NCI-H1930 (cell line): ENCODE measurements around the gene PTPRM.

Experiments
- DNase-seq, 2 experiments: peaks; one replicate each; lab custom pipeline; 2025; lab: John Stamatoyannopoulos, UW

Gene PTPRM

DNA sequence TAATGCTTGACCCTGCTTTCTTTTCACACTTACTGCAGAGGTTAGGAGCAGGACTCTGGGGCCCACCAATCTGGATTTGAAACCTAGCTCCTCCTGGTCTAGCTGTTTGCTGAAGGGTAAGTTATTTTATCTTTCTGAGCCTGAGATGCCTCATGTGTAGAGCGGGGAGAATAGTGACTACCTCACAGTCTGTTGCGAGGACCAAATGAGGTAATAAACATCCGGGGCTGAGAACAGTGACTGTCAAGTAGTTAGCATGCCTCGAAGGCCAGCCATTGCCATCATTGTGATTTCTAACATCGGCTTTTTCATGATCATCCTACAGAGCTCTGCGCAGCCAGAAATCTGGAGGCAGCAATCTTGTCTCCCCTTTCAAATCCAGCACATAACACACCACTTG is 32.9 kb downstream of the PTPRM start:
- no peak for DNase-seq

DNA sequence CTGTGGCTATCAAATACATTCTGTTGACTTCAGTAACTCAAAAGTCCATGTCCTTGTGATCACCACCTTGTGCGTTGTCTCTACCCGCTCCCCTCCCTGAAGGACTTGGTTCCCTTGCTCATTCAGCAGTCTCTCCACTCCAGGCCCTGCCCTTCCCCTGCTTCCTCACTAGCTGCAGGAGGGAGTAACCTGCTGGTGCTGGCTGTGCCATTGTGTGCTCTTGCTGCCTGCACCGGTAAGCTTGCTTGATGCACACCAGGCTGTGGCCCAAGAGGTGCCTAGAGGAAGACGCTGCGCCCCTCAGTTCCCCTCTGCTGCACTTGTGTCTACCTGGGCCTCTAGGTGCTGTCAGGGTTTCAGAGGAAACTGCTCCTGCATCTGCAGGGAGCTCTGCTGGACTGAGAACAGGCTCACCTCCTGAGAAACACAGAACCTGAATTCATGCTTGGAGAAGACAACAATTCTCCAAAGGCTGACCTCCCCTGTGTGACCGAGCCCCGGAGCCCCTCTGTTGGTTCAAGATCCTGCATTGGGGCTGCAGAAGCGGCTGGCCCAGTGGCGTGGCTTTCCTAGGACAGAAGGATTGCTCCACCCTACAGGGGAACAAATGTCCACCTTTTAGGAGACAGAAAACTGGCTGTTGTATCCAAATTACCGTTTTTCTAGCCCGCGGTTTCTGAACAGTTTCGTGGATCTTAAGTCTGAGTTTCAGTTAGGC is 33.6 kb downstream of the PTPRM start:
- DNase-seq: no peak

DNA sequence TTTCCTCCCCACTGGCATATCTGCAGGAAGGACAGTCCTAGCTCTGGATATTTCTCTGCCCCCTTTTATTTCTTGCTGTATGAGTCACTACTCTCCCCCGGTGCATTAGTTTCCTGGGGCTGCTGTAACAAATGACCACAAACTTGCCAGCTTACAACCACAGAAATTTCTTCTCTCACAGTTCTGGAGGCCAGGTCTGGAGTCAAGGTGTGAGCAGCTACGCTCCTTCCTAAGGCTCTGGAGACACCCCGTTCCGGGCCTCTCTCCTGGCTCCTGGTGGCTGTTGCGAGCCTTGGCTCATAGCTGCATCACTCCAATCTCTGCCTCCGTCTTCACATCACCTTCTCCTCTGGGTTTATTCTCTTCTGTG is 34.1 kb downstream of the PTPRM start:
- DNase-seq: no peak

DNA sequence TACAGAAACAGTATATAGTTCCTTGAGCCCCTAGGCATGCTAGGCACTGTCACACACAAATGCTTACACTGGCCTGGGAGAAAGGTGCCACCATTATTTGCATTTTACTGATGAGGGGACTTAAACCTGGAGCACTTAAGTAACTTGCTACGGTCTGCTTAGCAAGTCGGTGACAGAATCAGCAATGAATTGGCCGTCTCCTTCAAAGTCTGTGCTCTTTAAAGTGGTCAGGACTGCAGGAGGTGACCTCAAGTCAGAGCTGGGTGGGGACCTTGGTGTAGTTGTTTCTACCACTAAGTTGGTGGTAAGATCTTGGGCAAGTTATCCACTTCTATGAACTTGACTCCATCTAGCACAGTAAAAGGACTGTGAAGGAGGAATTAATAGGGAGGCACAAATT is 34.8 kb downstream of the PTPRM start:
- no peak for DNase-seq

DNA sequence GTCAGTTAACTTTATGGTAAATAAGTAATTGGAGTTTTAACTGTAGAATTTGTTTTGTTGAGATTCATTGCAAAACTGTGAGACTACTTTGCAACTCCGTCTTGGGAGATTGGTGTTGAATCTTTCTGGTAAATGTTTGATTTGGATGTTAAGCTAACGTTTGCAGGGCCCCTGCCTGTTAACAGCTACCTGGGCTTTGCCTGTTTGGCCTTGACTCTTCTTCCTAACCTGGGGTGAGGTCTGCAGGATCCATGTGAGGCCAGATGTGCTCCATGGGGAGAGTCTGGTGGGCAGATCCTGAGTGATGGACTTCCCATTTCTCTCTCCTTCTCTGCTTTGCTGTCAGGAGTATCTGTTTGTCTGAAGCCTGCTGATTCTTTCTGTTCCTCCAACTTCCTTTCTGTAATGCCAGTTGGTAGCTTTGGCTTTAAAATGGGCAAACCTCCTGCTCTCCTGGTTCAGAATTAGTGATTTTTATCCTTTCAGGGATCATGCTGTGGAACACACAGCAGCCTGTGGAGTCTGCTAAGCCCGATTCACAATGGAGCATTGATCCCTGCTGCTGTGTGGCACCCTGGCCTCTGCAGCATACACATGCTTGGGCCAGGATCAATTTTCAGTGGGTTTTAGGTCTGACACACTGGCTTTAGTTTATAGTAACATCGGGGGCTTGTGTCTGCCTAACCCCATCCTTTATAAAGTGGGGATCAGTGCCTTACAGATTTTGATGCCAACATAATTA is 36.3 kb downstream of the PTPRM start:
- no peak for DNase-seq

DNA sequence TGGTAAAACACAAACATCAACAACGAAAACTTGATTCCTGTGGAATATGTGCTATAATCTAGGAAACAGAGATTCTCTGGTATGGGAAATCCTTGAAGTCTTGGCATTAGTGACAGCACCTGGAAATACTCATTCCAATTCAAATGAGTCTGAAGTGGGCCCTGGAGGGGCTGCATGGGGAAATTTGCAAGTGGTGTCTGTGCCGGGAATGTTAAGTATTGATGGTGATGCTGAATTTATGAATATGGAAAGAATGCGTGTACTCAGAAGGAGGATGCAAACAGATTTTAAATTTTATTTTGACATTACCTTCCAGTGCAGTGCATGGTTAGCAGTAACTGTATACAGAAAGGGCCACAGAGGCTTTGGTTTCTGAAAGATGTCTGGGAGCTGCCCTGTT is 37.2 kb downstream of the PTPRM start:
- DNase-seq: no peak

DNA sequence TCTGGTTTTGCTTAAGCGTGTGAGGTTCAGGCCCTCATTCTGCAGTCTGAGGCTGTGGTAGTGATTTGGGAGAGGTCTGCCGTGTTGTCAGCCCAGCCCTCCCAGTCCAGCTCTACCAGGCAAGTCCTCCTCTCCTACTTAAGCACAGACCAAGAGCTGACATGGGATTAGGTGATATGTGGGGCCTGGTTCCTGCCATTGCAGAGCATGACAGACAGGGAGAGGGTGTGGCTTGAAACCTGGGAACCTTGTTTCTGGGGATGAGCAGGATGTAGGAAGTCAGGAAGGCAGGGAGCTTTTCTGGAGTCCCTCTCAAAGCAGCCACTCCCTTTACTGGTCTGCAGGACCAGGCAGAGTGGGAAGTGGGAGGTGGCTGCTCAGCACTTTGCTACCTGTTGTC is 38.6 kb downstream of the PTPRM start:
- DNase-seq: no peak

DNA sequence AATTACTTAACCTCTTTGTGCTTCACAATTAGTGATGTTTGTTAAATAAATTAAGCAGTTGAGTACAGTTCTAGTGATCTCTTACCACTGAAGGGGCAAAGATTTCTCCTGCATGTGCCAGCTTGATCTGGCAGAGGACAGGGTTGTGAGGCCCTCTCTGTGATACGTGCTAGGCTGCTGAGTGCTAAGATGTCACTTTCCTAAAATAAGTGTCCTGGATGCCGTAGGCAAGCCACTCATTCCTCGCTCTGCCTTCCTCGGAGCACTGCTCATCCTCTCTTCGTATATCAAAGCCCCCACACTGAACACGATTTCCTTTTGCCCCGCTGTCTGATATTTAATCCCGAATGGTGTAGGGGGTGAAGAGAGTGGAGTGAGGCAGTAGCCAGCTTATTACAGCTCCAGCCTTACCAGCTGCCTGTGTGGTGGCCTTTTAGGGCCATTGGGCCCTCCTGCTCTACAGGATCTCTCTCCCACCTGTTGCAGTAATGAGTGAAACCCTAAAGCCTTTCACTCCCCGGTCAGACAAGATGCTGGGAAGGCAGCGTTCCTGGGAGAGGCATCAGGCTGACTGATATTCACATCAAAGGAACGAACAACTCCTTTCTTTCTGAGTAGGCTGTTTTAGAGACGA is 40.5 kb downstream of the PTPRM start:
- DNase-seq: no peak

DNA sequence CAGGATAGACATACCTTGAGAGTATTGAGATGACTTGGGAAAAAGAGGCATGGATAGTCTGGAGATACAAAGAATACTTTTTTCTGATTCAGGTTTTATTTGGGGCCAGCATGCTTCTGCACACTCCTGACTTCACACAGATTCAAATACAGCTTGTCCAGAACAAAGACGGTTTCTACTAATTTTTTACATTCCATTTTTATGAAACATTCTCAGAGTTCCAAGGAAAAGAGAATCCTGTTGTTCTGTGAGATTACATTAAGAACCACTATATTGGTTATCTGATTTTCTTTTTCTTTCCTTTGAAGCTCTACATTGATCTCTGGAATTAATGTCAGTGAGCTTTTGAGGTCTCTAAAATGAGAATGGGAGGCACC is 41.0 kb downstream of the PTPRM start:
- no peak for DNase-seq

DNA sequence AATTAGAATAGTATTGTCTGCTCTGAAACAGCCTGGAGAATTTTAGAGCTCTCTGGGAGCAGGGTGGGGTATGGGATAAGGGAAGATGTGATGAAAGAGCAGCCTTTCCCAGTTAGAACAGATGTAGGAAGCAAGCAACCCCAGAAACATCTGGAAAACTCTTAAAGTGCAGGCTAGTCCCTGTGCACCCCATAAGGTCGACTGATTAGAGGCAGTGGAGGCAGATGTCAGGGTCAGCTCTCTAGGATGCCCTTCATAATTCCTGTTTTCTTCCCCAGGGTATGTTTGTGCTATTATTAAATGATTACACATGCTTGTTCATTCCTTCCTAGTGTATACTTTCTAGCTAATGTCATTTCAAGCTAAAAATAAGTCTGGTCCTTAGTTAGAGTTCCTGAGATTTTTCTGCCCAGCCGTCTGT is 41.7 kb downstream of the PTPRM start:
- no peak for DNase-seq

DNA sequence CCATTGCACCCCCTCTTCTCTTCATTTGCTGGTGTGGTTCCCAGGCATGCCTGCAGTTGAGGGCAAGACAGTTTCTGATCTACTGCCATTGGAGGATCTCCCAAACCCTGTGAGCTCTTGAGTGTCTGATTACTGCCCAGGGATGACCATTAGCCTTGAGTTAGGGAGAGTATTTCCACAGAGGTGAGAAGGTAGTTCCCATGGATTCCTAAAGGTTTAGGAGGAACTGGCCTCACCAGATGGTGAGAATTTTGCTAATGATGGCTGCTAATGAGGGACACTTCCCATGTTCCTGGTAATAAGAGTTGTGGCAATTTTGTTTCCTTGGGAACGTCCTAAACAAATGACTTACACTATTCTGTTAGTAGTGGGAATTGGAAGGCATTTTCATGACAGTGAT is 42.5 kb downstream of the PTPRM start:
- no peak for DNase-seq

DNA sequence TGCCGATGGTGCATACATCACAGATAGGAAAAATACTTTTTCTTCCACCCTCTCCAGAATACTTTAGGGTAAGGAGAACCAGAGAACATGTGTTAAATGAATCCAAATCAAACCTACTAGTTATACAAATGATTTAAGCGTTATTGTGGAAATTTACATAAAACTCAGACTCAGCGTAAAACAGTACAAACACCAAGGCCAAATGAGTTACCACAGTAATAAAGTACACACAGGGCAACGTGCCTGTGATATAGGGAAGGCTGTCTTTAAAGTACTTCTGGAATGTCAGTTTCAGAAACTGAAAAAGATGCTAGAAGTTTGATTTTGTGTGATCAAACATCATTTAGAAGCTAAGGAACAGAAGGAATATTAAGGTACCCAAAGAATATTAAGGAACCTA is 46.9 kb downstream of the PTPRM start:
- no peak for DNase-seq

DNA sequence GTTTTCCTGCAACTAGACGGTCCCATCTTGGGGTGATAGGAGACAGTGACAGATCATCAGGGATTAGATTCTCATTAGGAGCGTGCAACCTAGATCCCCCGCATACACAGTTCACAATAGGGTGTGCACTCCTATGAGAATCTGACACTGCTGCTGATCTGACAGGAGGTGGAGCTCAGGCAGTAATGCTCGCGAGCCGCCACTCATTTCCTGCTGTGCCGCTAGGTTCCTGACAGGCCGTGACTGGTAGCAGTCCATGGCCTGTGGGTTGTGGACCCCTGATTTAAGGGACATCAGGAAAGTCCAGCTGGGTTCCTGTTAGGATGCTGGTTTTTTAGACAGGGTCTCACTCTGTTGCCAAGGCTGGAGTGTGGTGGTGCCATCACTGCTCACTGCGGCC is 48.7 kb downstream of the PTPRM start:
- DNase-seq: no peak

DNA sequence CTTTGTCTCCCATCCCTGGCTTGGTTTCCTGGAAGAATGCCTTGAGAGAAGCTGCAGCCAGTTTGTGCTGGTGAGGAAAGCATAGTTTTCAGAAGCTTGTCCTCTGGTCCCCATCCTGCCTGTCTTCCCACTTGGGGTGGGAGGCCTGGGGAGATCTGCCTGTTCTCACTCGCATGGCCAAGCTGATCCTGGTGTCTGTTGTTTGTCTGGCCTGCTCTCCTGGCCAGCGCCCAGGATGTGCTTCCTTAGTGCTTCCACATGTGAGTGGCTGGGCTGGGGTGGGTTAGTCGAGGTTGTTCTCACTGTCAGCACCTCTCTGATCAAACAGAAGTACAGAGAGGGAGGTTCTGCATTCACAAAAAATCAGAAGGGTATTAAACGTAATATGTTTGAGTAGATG is 49.5 kb downstream of the PTPRM start:
- DNase-seq: no peak

DNA sequence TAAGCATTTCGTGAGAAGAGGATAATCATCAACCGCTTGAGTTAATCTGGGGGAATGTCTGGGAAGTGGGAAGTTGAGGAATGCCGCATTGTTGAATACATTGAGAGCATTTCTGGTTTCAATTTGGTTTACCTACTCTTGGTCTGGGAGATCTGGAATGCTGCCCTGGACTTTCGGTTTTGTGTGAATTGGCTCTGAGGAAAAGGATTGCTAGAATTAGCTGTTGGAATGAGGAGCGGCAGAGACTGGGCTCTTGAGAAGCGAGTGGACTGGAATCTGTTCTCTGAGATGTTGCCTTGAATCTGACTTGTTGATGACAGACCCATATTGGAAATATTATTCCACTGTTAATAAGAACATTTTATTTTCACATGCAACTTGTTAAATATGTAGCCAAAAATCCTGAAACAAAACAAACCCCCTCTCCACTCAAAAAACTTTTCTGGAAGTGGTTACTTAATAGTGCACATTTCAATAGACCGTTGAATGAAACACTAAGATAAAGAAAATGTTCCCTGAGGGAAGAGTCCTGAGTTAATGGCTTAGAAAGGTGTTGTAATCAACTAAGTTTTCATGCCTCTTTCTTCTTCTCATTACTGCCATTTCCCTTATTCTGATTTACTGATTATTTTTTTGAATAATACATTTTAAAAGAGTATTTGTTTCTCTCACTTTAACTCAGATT is 50.8 kb downstream of the PTPRM start:
- no peak for DNase-seq

DNA sequence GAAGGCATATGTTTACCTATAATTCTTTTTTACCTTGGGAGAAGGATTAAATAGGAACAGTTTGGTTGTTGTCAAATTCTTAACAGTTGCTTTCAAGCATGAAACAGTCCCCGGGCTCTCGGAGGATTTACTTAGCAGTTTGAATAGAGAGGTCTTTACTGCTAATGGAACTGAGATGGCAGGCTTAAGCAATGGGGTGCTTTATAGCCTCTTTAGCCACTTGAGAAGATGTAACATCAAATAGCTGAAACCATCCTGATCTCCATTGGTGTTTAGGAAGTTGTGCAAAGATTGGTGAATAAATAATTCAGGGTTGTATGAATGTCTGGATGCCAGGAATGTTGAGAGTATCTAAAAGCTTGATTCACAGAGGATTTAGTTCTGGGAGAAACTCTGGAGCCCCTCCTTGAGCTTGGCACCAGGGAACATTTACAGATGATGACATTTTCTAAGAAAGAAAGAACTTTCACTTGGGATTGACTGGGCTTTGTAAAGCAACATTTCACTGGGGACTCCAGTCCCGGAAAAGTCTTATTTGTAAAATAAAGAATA is 51.9 kb downstream of the PTPRM start:
- no peak for DNase-seq

DNA sequence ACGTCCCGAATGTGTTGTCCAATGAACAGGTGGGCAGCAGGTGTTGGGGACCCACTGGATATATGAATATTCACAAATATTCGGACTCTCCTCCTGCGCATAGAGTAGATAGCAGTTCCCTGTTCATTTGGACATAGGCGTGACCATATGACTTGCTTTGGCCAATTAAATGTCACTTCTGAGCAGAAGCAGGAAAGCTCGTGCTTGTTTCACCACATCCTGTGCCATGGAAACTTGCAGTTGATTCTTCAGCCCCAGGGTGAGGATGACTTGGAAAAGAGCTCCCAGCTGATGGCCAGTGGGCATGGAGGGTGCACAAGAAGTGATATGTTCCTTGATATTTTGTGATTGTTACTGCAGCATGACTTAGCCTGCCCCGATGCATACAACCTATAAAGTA is 52.6 kb downstream of the PTPRM start:
- DNase-seq: no peak

DNA sequence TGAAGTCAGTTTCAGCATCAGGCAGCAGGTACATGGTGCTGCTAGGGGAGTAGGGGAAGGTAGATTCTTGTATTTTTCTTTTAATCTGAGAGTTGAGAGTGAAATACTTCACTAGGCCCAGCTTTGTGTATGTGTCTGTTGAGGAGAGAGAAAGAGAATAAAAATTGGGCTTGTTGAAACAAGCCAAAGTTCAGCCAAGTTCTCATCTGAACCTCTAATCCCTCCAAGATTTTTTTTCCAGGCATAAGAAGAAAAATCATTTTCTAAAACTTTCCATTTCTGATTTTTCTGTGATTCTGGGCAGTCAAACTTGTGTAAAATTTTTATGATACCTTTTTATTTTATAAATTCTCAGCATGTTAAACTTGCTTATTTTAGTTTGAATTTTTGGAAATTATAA is 55.6 kb downstream of the PTPRM start:
- DNase-seq: no peak

DNA sequence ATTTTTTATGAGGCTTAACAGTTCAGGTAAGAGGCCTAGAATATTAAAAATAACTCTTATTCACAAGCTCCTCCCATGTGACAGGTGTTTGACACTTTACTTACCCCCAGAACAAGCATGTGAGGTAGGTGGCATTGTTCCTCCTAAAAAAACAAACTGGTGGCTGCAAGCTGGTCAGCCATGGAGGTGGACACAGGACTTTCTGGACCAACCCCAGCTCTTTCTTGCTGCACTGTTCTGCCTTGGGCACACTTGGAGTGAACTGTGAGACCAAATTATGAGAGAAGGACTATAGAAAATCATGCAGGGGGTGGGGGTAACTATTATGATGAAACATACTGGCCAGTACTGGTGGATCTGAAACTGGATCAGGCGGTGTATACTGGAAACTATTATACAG is 56.6 kb downstream of the PTPRM start:
- no peak for DNase-seq

DNA sequence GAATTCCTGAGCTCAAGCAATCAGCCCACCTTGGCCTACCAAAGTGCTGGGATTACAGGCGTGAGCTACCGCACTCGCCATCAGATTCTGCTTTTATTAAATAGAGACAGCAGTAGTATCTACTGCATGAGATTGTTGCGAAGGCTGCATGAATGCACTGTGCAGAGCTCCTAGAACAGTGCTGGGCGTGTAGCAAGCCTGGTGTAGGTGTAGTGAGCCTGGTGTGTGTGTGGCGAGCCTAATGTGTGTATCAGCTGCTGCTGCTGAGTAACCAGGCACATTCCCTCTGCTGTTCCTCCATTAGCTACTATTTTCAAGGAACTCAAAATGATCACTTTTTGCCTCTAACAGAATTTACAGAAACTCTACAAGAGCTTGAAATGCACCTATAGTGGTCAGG is 57.6 kb downstream of the PTPRM start:
- DNase-seq: no peak

DNA sequence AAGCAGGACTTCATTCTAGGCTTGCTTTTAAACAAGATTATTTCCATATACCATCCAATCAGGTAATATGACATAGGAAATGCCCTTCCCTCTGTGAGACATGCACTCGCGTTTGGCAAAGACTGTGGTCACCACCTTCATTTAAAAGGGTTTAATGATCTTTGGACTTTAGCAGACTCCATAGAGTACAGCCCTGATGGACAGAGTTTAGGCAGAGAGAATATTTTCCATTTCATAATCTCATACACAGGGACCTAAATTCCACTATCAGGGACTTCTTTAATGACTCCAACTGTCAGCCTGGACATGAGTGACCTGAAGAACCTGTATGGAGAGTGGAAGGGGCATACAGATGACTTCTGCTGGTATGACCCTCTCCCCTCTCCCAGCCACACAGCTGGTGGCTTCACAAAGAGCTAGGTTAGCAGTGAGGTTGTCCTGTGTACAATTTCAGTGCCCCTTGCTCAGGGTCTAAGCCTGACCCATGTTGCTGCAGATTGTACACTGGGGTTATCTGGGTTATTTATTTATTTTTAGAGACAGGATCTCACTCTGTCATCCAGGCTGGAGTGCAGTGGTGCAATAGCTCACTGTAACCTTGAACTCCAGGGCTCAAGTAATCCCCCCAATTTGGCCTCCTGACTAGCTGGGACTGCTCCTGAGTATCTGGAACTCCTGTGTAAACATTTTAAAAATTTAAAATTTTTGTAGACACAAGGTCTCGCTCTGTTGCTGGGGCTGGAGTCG is 59.2 kb downstream of the PTPRM start:
- no peak for DNase-seq

DNA sequence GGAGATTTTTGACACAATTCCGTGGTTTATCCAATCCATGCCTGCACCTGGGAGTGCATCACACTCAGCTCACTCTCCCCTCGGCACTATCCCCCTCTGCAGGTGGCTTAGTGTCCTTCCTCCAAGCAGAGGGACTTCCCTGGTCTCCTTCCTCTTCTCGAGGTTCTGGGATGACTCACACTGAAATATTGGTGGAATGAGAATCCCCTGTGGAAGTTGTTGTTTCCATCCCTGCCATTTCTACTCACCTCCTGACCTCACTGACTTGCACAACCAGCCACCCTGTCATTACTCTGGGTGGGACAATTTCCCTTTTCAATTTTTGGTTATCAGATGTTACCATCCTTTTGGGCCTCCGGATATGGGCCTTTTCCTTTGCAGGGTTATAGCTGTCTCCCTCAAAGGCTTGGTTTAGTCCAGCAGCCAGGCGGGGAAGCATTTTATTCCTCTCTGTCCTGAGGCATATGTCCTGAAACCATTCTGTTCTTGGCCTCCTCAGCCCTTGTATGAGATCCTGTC is 59.9 kb downstream of the PTPRM start:
- no peak for DNase-seq
